Head of caudate nucleus (tissue), 42 donors: ENCODE measurements around the gene JPT2.

ENCODE experiments used
- DNase-seq, 42 donors: peaks; one replicate each; pipeline versions ENCODE4 v3.0.0 to v3.0.0-alpha.2; 2020 to 2021; ENCODE audit warnings: mixed read lengths in 7 of 42
- intact Hi-C: fragments of 100-400 bp; cut with DNase I; formaldehyde crosslinking; loops from one replicate; pipeline ENCODE4 v1.15.0; 2022

Gene JPT2

DNA sequence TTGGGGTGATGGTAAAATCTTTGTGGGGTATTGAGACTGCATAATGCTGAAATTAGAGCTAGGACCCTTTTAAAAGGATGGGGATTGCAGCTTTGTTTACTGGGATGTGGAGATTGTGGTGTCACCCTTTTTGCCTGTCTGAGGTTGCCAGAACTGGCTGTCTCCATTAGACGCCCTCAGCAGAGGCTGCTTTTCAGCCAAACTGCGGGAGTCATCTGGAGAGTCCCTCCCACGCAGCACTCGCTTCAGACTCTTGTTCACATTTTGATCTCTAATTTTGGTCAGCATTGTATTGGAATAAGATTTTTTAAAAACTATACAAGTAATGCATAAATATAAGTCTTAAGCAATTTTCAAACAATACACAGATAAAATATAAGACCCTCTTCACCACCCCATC, 27.9 kb upstream of the JPT2 start:
- intact Hi-C loops = no loop called here
- peak in 32 of 42 donors; percentile 14 to 78 (median 42) for DNase-seq

DNA sequence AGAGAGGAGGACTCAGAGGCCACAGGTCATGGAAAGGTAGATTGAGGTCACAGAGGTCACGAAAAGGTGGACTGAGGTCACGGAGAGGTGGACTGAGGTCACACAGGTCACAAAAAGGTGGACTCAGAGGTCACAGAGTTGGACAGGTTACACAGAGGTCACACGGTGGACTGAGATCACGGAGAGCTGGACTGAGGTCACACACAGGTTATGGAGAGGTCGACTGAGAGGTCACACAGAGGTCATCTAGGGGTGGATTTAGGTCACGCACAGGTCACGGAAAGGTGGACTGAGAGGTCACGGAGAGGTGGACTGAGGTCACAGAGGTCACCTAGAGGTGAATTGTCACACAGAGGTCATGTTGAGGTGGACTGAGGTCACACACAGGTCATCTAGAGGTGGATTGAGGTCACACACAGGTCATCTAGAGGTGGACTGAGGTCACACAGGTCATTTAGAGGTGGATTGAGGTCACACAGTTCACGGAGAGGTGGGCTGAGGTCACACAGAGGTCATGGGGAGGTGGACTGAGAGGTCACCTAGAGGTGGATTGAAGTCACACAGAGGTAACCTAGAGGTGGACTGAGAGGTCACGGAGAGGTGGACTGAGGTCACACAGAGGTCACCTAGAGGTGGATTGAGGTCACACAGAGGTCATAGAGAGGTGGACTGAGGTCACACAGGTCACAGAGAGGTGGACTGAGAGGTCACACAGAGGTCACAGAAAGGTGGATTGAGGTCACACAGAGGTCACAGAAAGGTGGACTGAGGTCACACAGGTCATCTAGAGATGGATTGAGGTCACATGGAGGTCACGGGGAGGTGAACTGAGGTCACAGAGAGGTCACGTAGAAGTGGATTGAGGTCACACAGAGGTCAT, 26.7 kb upstream of the JPT2 start:
- intact Hi-C loops = no loop called here
- no peak for DNase-seq

DNA sequence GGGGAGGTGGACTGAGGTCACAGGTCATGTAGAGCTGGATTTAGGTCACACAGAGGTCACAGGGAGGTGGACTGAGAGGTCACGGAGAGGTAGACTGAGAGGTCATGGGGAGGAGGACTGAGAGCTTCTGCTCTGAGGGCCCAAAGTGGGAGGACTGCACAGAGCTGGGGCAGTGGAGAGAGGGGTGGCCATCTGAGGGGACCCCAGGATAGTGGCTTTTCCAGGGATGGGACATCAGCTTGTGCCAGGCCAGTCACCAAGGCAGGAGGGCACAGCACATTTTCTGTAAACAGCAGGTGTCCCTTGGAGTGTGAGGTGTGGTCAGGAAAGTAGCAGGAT, 26.1 kb upstream of the JPT2 start:
- intact Hi-C loops = no loop called here
- DNase-seq = no peak

DNA sequence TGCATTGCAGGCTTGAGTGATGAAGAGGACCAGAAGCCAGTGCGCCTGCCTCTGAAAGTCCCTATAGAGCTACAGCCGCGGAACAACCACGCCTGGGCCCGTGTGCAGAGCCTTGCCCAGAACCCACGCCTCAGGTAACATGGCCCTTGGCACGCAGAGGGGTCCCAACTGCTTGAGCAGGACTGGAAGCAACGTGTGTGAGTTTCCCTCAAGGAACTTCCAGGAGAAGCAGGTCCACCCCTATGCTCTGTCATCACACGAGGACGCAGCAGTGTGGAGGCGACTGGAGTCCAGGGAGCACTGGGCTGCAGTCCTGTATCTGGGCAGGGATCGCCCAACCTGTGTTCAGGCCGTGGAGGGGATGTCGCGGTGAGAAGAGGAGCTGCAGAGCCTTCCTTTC, 25.1 kb upstream of the JPT2 start:
- intact Hi-C loops = no loop called here
- no peak for DNase-seq

DNA sequence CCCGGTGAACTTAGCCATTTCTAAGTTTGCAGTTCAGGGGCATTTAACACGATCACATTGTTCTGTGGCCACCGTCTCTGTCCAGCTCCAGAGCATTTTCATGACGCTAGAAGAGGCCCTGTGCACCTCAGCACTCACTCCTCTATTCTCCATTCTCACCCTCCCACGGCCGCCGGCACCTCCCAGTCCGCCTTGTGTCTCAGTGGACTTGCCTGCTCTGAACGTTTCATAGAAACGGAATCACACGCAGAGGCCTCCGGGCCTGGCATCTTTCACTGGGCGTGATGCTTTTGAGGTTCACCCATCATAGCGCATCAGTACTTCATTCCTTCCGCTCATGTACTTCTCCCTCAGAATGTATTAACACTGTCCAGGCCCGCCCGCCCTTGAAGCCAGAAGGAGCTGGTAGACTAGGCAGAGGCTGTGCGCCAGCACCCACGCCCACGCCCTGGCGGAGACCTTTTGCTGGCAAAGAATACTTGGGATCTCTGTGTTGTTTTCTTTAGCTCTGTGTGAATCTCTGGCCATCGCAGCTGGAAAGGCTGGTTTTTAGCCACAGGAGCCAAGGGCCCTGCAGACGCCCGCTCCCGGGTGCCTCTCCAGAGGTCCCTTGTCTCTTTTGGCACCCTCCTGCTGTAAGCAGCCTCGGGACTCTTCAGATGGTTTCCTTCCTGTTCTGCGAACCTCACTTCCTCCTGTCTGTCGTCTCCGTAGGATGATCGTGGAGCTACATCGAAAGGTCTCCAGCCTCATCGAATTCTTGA, 23.4 kb upstream of the JPT2 start:
- DNase-seq = no peak
- intact Hi-C loops = no loop called here

DNA sequence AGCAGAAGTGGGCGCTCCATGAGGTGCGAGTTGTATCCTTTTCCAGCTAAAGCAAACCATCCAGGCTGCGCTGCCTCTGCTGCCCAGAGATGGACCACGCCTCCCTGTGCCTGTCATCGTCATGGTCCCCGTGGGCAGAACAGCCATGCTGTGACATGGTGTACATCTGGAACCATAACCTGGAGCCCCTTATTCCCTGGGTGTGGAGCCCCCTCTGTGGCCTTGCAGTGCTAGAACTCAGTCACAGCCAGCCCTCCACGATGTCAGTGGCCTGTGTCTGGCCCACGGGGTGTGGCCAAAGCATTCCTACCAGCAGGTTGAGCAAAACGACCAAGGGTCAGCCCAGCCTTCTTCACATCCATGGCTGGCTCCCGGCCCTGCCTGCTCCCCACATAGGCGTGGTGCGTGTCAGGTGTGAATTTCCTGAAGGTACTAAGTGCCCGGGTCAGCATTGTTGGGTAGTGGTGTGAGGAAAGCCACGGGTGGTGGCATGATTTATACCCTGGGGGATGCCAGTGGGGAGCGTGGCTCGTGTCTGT, 22.7 kb upstream of the JPT2 start:
- DNase-seq = no peak
- intact Hi-C loops = no loop called here

DNA sequence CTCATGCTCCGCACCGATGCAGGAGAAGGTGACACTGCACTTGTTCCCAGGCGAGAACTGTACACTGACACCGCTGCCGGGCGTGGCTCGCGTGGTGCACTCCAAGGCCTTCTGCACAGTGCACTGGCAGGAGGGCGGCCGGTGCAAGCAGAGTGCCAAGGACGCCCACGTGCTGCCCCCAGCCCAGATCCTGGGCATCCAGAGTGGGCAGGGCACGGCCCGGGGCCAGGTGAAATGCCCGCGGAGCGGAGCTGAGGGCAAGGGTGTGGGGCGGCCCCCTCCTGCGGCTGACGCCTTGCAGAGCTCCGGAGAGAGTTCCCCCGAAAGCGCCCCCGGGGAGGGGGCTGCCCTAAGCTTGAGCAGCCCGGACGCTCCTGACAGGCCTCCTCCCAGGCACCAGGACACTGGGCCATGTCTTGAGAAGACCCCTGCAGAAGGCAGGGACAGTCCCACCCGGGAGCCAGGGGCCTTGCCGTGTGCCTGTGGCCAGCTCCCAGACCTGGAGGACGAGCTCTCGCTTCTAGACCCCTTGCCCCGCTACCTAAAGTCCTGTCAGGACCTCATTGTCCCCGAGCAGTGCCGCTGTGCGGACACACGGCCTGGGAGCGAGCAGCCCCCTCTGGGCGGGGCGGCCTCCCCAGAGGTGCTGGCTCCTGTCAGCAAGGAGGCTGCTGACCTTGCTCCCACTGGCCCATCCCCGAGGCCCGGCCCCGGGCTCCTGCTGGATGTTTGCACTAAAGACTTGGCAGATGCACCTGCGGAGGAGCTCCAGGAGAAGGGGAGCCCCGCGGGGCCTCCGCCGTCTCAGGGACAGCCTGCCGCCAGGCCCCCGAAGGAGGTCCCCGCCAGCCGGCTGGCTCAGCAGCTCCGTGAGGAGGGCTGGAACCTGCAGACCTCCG, 21.9 kb upstream of the JPT2 start:
- no peak for DNase-seq
- intact Hi-C loops = no loop called here

DNA sequence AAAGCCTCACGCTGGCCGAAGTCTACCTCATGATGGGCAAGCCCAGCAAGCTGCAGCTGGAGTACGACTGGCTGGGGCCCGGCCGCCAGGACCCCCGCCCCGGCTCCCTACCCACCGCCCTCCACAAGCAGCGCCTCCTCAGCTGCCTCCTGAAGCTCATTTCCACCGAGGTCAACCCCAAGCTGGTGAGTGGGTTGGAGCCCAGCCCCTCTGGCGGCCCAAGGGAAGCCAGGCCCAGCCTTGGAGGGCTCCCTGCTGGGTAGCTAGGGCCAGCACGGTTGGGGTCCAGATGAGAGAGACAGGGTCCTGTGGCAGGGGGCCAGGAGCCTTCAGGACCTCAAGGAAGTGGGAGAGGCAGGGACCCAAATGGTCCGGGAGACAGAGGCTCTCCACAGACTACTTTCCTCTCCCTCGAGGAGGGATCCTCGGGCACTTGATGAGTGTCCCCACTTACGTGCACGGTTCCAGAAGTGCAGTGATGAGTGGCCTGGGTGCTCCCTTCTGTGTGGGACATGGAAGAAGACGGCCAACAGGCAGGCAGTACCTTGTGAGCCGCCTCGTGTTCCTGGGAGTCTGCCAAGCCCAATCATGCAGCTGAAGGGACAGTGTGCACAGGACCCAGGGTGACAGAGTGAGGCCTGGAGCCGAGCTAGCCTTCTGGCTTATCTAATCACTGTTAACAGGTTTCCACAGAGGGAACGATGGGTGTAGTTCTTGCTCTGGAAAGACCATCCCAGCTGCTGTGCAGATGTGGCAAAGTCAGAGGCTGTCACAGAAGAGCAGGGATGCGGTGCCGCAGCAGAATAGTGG, 21.1 kb upstream of the JPT2 start:
- intact Hi-C loops = no loop called here
- DNase-seq = no peak

DNA sequence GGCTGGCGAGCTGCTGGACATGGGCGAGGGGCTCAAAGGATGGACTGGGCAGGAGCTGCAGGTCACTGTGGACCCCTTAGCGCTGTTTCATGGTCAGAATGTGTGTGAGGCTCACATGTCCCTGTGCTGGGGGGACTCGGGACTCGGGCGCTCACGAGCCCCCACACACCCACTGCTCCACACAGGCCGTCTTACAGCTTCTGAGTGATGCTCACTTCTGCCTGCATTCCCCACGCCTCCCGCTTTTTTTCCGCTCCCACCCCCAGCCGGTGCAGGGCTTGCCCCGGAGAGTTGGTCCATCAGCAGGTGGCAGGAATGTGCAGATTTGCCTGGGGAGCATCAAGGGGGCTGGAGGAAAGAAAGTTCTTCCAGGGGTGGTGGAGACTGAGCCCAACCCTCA, 20.2 kb upstream of the JPT2 start:
- peak in 14 of 42 donors; percentile 16 to 53 (median 28) for DNase-seq
- intact Hi-C loops = no loop called here

DNA sequence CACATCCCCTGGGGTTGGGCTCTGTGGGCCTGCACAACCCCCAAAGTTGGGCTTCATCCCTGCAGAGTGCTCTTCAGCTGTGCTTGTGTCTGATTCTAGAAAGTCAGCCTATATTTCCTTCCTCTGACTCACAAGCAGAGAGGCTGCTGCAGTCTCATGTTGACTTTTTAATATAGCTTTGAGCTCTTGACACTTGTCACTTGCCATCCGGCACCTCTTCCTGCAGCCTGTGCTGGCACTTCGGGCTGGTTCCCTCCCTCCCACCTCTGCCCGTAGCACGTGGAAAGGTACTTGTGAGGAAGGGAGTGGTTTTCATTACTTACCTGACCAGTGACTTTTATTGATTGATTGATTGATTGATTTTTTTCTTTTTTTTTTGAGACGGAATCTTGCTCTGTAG, 19.0 kb upstream of the JPT2 start:
- intact Hi-C loops = no loop called here
- DNase-seq = peak in 28 of 42 donors; percentile 13 to 78 (median 44)

DNA sequence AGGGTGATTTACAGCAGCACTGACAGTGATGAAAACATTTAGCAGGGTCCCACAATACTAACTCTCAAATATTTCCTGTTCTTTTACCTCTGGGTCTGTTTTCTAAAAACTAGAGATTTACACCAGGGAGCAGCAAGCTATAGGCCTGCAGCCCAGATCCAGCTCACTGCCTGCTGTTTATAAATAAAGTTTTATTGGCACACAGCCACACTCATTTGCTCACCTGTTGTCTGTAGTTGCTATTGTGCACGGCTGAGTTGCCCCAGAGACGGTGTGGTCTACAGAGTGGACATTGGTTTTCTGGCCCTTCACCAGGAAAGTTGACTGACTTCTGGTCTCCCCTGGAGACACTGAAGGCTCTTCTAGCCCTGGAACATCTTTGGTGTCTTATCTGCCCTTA, 16.3 kb upstream of the JPT2 start:
- no peak for DNase-seq
- intact Hi-C loops = no loop called here

DNA sequence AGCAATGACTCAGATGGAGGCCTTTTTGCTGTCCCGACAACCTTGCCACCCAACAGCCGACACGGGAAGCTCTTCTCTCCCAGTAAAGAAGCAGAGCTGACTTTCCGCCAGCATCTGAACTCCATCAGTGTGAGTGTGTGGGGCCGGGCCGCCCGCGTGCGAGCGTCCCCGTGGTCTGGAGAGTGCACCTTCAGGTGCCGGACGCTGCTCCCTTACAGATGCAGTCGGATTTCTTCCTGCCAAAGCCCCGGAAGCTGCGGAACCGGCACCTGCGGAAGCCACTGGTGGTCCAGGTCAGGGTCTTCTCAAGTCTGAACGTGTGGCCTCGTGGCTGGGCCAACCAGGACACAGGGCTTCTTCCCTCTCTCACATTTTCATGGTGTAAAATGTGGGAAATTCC, 15.5 kb upstream of the JPT2 start:
- intact Hi-C loops = no loop called here
- no peak for DNase-seq

DNA sequence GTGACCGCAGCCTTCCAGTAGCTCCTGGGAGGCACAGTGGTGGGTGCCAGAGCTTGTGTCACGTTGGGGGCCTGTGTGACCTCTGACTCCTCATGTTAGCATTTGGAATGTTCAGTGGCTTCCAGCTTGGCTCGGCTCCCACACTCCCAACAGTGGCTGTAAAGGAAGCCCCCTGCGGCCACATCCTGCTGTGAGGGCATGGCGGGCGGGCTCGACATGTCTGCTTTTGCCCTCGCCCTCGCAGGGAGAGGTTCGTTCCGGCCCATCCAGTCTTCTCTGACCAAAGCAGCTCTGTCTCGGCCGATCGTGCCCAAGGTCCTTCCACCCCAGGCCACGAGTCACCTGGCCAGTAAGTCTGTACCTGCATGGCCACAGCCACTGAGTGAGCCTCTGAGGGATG, 12.2 kb upstream of the JPT2 start:
- intact Hi-C loops = no loop called here

DNA sequence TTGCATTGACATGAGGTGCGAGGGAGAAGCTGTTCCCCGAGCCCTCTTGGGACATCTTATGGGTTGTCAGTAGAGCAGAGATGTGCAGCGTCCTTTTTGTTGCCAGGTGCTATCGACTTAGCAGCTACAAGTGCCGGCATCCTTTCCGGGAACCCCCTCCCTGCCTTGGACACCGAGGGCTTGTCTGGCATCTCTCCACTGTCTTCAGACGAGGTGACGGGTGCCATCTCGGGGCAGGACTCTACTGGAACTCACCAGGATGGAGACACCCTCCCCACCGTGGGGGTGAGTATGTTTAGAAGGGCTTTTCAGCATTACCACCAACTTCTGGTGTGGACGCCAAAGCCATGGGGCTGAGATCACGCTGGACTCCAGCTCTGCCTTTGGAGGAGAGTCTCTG, 11.8 kb upstream of the JPT2 start:
- intact Hi-C loops = no loop called here
- no peak for DNase-seq

More for the DNA sequence above, 12.2 kb upstream of the JPT2 start:
- no peak for DNase-seq

DNA sequence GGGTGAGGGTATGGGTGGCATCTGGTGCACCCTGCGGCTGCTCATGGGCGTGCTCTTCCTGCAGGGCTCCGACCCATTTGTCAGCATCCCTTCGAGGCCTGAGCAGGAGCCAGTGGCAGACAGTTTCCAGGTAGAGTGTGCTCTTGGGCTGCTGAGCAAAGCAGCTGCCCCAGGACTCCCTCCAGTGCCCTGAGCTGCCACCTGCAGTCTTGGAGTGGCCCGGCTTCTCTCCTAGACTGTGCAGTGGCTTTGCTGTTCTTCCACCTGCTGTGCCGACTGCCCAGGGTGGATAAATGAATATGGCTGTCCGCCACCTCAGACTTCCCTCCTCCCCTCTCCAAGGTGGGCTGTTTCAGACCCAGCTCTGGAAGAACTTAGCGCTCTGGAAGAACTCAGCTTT, 10.8 kb upstream of the JPT2 start:
- DNase-seq = no peak
- intact Hi-C loops = no loop called here

DNA sequence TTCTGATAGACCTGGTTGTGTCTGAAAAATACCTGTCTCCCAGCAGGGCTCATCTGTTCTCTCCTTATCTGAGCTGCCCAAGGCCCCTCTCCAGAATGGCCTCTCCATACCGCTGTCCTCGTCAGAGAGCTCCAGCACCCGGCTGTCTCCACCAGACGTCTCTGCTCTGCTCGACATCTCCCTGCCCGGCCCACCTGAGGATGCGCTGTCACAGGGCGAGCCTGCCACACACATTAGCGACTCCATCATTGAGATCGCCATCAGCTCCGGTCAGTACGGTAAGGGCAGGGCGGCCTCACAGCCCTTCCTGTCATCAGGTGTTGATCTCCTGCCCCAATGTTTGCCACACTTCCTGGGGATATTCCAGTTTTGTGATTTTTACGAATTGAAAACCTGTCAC, 10.2 kb upstream of the JPT2 start:
- intact Hi-C loops = no loop called here
- DNase-seq = no peak

DNA sequence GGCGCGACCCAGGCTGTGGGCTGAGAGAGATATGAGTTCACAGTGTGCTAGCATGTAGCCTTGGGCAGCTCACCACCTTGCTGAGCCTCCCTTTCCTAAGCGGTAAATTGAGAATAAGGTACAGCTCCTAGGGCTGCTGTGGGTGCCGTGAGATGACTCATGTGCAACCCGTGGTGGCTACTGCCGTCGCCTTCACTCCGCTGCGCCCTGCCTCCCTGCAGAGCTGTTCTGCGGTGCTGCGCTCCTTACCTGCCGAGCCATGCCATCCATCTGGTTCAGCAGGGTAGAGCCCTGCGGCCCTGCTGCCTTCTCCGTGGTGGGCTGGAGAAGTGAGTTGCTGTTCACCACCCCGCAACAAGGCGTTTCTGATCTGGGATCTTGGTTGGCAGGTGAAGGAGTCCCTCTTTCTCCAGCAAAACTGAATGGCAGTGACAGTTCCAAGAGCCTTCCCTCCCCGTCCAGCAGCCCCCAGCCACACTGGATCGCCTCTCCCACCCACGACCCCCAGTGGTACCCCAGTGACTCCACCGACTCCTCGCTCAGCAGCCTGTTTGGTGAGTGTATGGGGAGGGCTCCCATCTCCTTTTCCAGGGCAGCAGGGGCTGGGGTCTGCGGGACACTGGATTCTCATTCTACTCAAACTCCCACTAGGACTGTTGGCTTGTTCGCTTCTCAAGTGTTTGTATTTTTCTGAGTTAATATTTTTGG, 9.3 kb upstream of the JPT2 start:
- intact Hi-C loops = no loop called here
- DNase-seq = peak in 10 of 42 donors; percentile 14 to 46 (median 36)

DNA sequence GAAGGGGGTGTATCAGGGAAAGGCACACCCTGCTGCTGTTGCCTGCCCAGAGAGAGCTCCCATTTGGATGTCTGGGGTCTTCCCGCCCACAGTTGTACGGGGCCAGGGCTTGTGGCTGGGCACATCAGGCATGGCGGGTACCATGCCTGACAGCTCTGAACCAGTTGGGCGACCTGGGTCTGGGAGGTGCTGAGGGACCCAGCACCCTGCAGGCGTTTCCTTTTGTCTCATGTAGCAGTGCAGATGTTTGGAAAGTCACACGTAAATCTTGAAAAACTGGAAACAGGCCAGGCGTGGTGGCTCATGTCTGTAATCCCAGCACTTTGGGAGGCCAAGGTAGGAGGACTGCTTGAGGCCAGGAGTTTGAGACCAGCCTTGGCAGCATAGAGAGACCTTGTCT, 8.4 kb upstream of the JPT2 start:
- no peak for DNase-seq
- intact Hi-C loops = no loop called here
